K562 treated with DMSO at 1 percent for 12 hours (cell line): ENCODE measurements around the gene POLR1F. TPM values are rescaled to one million over a fixed set of nuclear protein-coding genes. Genes with fewer than 3 reads are reported as not detected.

ENCODE experiments used
- total RNA-seq: library from RNA; unstranded; fragments of 300-600 nt; gene quantifications from 2 replicates; pipeline ENCODE4 v1.2.3, GENCODE V29; 2022; ENCODE audit not compliant: insufficient read depth

The POLR1F gene
- total RNA-seq = 6.0 and 12.1 TPM in 2 replicates

GRCh38 chr7:19708397-19709248 lies at the start of gene POLR1F:
TSS of gene POLR1F (minus strand) at chr7:19709037. CDS start at chr7:19709016, 21 bp downstream.

Other genes with a start within 250 kb of the POLR1F start
- gene TMEM196, start 64.6 kb upstream of the POLR1F start, total RNA-seq = not detected in 2 replicates